Thyroid gland (tissue), 4 donors: ENCODE measurements around the gene BARD1. TPM values are rescaled to one million over a fixed set of nuclear protein-coding genes. Genes with fewer than 3 reads are reported as not detected.

Experiments used
- DNase-seq, 2 donors: peaks; one replicate each; pipeline ENCODE4 v3.0.0-alpha.2; 2019
- H3K27ac ChIP-seq, 3 donors: fragments of 200-600 bp; sonication (generic); 1 replicate in 2 of 3; 2 replicates in 1 of 3; pipeline ENCODE4 v1.5.1; 2016 to 2019; ENCODE audit warnings: mild to moderate bottlenecking in 1 of 3, moderate library complexity in 1 of 3
- H3K27me3 ChIP-seq: fragments of 200-600 bp; sonication (generic); one replicate; pipeline ENCODE4 v1.5.1; 2019
- H3K36me3 ChIP-seq, 2 donors: fragments of 200-600 bp; sonication (generic); one replicate each; pipeline ENCODE4 v1.5.1; 2016 to 2019
- H3K4me1 ChIP-seq, 2 donors: fragments of 200-600 bp; sonication (generic); one replicate each; pipeline ENCODE4 v1.5.1; 2017 to 2019
- H3K4me3 ChIP-seq, 3 donors: fragments of 200-600 bp; sonication (generic); replicated peaks in 1 of 3; 1 replicate in 2 of 3; 2 replicates in 1 of 3; pipeline ENCODE4 v1.5.1; 2016; ENCODE audit warnings: mild to moderate bottlenecking in 1 of 3
- H3K9me3 ChIP-seq: fragments of 200-600 bp; sonication (generic); one replicate; pipeline ENCODE4 v1.5.1; 2017
- CTCF ChIP-seq, 6 experiments: fragments of 200-600 bp in 3 of 6; fragments of 450-650 bp in 3 of 6; sonication (generic) in 3 of 6; IDR thresholded peaks; one replicate each; pipeline ENCODE4 v1.5.1; 2016 to 2019; ENCODE audit warnings: antibody characterized with exemption in 6 of 6, mild to moderate bottlenecking in 2 of 6, inconsistent platforms in 1 of 6, moderate library complexity in 1 of 6
- POLR2A ChIP-seq, 2 donors: fragments of 450-650 bp; IDR thresholded peaks; one replicate each; pipeline ENCODE4 v1.6.1; 2017; ENCODE audit warnings: antibody characterized with exemption in 2 of 2, mild to moderate bottlenecking in 2 of 2, moderate library complexity in 1 of 2
- WGBS, 2 donors: methylation state at CpG; one replicate each; pipeline ENCODE4 v1.1.5; 2017; 5-methylcytosine and 5-hydroxymethylcytosine counted together
- intact Hi-C: fragments of 100-400 bp; cut with DNase I; formaldehyde crosslinking; loops from one replicate; pipeline ENCODE4 v1.15.1; 2023
- total RNA-seq, 4 donors: library from RNA; depleted of rRNA; stranded (reverse); fragments of >200 nt; gene quantifications; one replicate each; pipeline ENCODE4 v1.2.3, GENCODE V29; 2016

BARD1 gene
- total RNA-seq, 4 donors from 2014 or later, result 12.8 to 16.5 (median 15.2) TPM

- Histone ChIP-seq H3K4me3 (no peak overlapping the region), H3K27ac (no peak overlapping the region), H3K27me3 (no peaks in the 10 kb centered on the region), H3K4me1 (no peaks in the 10 kb centered on the region), H3K36me3 (no peaks in the 10 kb centered on the region), H3K9me3 (no peaks in the 10 kb centered on the region)
- 82 to 85% methylated on average over 3 of the region's 3 CpGs for WGBS, 2 donors
- no peak for DNase-seq
- intact Hi-C loops, result no loop called here
- TF ChIP-seq POLR2A (IDR thresholded peaks at IDR 0.05), result no peak
- no peak for TF ChIP-seq CTCF (IDR thresholded peaks at IDR 0.05)
Measured at GRCh38 chr2:214772443-214773015, 37.0 kb downstream of the BARD1 start.

GRCh38 chr2:214765180-214765579 lies 44.3 kb downstream of the BARD1 start:
- intact Hi-C loops, result no loop called here
- H3K27ac ChIP-seq, result no peak overlapping the region
- H3K4me3 ChIP-seq, result no peak overlapping the region
- 89 to 100% methylated on average over 2 of the region's 2 CpGs for WGBS, 2 donors
- no peaks in the 10 kb centered on the region for H3K27me3 ChIP-seq
- no peak for DNase-seq
- H3K9me3 ChIP-seq, result no peaks in the 10 kb centered on the region
- H3K36me3 ChIP-seq, result no peaks in the 10 kb centered on the region
- no peaks in the 10 kb centered on the region for H3K4me1 ChIP-seq
- TF ChIP-seq CTCF (IDR thresholded peaks at IDR 0.05) (no peak), POLR2A (IDR thresholded peaks at IDR 0.05) (no peak)

- intact Hi-C loops, result no loop called here
- Histone ChIP-seq H3K27me3 (no peaks in the 10 kb centered on the region), H3K9me3 (no peaks in the 10 kb centered on the region), H3K4me1 (no peaks in the 10 kb centered on the region), H3K27ac (no peak overlapping the region), H3K4me3 (no peak overlapping the region), H3K36me3 (no peaks in the 10 kb centered on the region)
- no peak for TF ChIP-seq CTCF (IDR thresholded peaks at IDR 0.05)
- TF ChIP-seq POLR2A (IDR thresholded peaks at IDR 0.05), result no peak
- no peak for DNase-seq
- WGBS, 2 donors, result 71 to 92% methylated on average over 2 of the region's 2 CpGs
Measured at GRCh38 chr2:214753455-214753854, 56.0 kb downstream of the BARD1 start.

- no peaks in the 10 kb centered on the region for H3K4me1 ChIP-seq
- H3K4me3 ChIP-seq, result no peak overlapping the region
- no peak for DNase-seq
- H3K9me3 ChIP-seq, result no peaks in the 10 kb centered on the region
- intact Hi-C loops, result no loop called here
- no peaks in the 10 kb centered on the region for H3K36me3 ChIP-seq
- WGBS, 2 donors, result 88 to 94% methylated on average over 2 of the region's 2 CpGs
- H3K27me3 ChIP-seq, result no peaks in the 10 kb centered on the region
- TF ChIP-seq CTCF (IDR thresholded peaks at IDR 0.05) (no peak), POLR2A (IDR thresholded peaks at IDR 0.05) (no peak)
- no peak overlapping the region for H3K27ac ChIP-seq
Measured at GRCh38 chr2:214750529-214750928, 59.0 kb downstream of the BARD1 start.

- Histone ChIP-seq H3K4me3 (no peak overlapping the region), H3K27me3 (no peaks in the 10 kb centered on the region), H3K27ac (no peak overlapping the region), H3K36me3 (no peaks in the 10 kb centered on the region), H3K9me3 (no peaks in the 10 kb centered on the region), H3K4me1 (no peaks in the 10 kb centered on the region)
- TF ChIP-seq CTCF (IDR thresholded peaks at IDR 0.05) (no peak), POLR2A (IDR thresholded peaks at IDR 0.05) (no peak)
- intact Hi-C loops, result no loop called here
- no peak for DNase-seq
Measured at GRCh38 chr2:214747992-214748391, 61.5 kb downstream of the BARD1 start.
